ENCODE measurements around the gene SLCO4A1. TPM values are rescaled to one million over a fixed set of nuclear protein-coding genes. Genes with fewer than 3 reads are reported as not detected.

The SLCO4A1 gene
- total RNA-seq, 1 donor from 2014 or later = 63.3 TPM

GRCh38 chr20:62647521-62648317 is 5.4 kb downstream of the SLCO4A1 start:
- no peaks in the 10 kb centered on the region for H3K36me3 ChIP-seq
- H3K4me1 ChIP-seq = peaks cover 24% of the 10 kb centered on the region
- DNase-seq (no peak), ATAC-seq (no peak)
- intact Hi-C loops (cut with DNase I) = no loop called here
- H3K27me3 ChIP-seq = peaks cover 10% of the 10 kb centered on the region
- H3K9me3 ChIP-seq = no peaks in the 10 kb centered on the region
- no peak overlapping the region for H3K4me3 ChIP-seq
- H3K27ac ChIP-seq = no peak overlapping the region
- TF ChIP-seq, protein P1, sequence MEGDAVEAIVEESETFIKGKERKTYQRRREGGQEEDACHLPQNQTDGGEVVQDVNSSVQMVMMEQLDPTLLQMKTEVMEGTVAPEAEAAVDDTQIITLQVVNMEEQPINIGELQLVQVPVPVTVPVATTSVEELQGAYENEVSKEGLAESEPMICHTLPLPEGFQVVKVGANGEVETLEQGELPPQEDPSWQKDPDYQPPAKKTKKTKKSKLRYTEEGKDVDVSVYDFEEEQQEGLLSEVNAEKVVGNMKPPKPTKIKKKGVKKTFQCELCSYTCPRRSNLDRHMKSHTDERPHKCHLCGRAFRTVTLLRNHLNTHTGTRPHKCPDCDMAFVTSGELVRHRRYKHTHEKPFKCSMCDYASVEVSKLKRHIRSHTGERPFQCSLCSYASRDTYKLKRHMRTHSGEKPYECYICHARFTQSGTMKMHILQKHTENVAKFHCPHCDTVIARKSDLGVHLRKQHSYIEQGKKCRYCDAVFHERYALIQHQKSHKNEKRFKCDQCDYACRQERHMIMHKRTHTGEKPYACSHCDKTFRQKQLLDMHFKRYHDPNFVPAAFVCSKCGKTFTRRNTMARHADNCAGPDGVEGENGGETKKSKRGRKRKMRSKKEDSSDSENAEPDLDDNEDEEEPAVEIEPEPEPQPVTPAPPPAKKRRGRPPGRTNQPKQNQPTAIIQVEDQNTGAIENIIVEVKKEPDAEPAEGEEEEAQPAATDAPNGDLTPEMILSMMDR (IDR thresholded peaks at IDR 0.05) = no peak

DNA sequence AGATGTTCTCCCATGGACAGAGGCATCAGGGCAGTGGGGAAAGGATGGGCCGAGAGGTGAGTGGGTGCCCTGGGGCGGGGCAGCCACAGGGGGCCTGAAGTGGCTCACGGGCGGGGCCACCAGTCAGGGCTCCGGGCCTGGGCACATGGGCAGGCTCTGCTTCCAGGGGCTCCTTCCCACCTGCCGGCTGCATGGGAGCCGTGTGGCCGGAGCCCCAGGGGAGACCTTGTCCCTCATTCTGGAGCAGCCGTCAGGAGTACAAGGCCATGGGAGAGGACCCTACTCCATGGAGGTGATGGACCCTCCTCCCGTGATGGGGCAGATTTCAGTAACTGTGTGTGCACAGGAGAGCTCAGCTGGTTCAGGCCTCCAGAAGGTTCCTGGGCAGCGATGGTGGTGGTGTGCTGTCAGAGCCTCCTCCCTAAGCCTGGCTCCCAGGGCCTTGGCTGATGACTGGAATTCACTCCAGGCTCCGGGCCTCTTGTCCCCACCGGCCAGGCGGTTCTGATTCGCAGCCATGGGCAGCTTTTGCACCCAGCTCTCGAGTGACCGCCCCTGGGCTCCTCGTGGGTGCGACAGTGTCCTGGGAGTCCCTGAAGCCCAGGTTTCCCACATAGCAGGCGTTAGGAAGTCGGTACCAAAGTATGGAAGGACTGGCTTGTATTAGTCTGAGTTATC is 6.2 kb downstream of the SLCO4A1 start:
- Histone ChIP-seq H3K4me3 (no peak overlapping the region), H3K36me3 (no peaks in the 10 kb centered on the region), H3K27me3 (peaks cover 10% of the 10 kb centered on the region), H3K9me3 (no peaks in the 10 kb centered on the region), H3K27ac (no peak overlapping the region), H3K4me1 (peaks cover 23% of the 10 kb centered on the region)
- intact Hi-C loops (cut with DNase I) = no loop called here
- ATAC-seq = no peak
- TF ChIP-seq, protein P1 (IDR thresholded peaks at IDR 0.05) = no peak
- no peak for DNase-seq

- ATAC-seq = no peak
- intact Hi-C loops (cut with DNase I) = no loop called here
- Histone ChIP-seq H3K36me3 (no peaks in the 10 kb centered on the region), H3K27me3 (peaks cover 3% of the 10 kb centered on the region), H3K4me1 (peaks cover 23% of the 10 kb centered on the region), H3K4me3 (no peak overlapping the region), H3K9me3 (no peaks in the 10 kb centered on the region), H3K27ac (no peak overlapping the region)
- DNase-seq = no peak
- TF ChIP-seq, protein P1 (IDR thresholded peaks at IDR 0.05) = no peak
Observed at GRCh38 chr20:62649140-62649539, 6.8 kb downstream of the SLCO4A1 start.

DNA sequence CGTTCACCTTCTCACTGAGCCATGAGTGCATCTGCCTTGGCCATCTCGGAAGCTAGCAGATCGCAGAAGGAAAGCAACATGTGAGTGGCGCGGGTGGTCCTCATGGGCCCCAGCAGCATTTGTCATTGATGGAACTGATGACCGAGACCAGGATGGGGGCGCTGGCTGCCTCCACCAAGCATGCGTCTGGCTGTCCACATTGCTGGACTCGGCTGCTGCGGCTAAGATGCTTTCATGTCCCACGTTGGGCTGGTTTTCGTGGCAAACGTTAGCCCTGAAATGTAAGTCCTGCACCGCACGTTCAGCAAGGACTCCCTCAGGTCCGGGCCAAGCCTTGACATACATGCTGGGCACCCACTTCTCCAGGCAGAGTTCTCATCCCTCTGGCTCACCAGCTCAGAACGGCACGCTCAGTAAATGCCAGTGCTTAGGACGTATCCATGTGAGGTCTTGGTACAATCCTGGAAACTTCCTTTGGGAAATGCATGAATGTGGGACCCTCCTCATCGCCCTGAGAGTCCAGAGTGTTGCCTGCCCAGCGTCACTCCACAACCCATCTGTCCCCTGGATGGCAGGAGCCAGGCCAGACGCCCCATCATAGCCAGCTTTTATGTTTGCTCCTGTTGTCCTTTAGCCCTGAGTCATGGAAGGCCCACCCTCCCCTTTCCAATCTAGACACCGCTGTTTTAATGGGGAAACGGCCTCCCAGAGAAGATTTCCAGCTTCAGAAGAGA is 8.4 kb downstream of the SLCO4A1 start:
- peak overlapping the region; percentile 33 for H3K4me3 ChIP-seq
- TF ChIP-seq, protein P1 (IDR thresholded peaks at IDR 0.05) = no peak
- H3K27me3 ChIP-seq = no peaks in the 10 kb centered on the region
- ATAC-seq = no peak
- peaks cover 23% of the 10 kb centered on the region for H3K4me1 ChIP-seq
- no peak for DNase-seq
- intact Hi-C loops (cut with DNase I) = no loop called here
- peak overlapping the region; percentile 90 for H3K27ac ChIP-seq
- H3K36me3 ChIP-seq = no peaks in the 10 kb centered on the region
- H3K9me3 ChIP-seq = no peaks in the 10 kb centered on the region

DNA sequence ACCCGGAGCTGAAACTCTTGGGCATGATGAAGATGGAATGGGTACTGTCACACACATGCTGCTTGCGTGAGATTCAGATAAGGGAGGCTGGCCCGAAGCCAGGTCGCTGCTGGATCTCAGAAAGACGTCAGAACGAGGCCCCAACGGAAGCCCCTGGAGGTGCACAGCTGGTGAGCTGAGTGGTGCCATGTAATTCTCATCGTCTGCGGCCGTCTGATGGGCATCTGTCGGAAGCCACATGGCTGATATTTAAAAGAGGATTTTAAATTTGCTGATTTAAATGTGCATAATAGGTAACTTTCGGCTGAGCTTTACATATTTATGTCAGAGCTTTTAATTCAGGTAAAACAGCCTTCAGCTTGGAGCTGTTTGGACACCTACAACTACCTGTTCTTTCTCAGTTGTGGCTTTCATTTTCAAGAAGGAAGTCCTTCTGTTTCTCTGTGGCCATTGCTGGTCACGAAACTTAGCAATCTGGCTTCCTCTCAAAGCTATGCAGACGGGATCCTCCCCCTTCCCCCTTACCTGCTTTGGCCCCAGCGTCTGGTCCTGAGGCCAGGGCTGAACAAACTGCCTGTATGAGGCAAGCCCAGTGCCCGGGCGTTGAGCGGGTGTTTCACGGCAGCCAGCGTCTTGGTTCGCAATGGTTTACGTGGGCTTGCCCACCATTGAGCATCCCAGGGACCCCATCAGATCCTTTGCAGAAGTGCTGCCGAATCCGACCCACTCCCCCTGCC is 9.2 kb downstream of the SLCO4A1 start:
- intact Hi-C loops (cut with DNase I) = no loop called here
- ATAC-seq (peak; percentile 12), DNase-seq (peak; percentile 78)
- Histone ChIP-seq H3K27ac (peak overlapping the region; percentile 90), H3K9me3 (no peaks in the 10 kb centered on the region), H3K4me3 (peak overlapping the region; percentile 33), H3K4me1 (peaks cover 23% of the 10 kb centered on the region), H3K27me3 (no peaks in the 10 kb centered on the region), H3K36me3 (no peaks in the 10 kb centered on the region)
- TF ChIP-seq, protein P1 (IDR thresholded peaks at IDR 0.05) = no peak

Measured in upper lobe of right lung (tissue), 1 donor.